D721Med (cell line): ENCODE results near the gene RASL11B.

ENCODE experiments used
- DNase-seq: peaks from one replicate; pipeline ENCODE4 v3.0.0; 2011; ENCODE audit warnings: low spot score; ENCODE audit not compliant: insufficient read length
- FAIRE-seq: peaks from 2 replicates; lab custom pipeline; 2011; peaks lifted over from hg19 to GRCh38; lab: Jason Lieb, UNC
- CTCF ChIP-seq: IDR thresholded peaks from 2 replicates; pipeline ENCODE4 v1.5.1; 2012; ENCODE audit warnings: mild to moderate bottlenecking, control low read depth; ENCODE audit not compliant: insufficient read depth; ENCODE audit errors: missing control alignments

Gene RASL11B

GRCh38 chr4:52844596-52844995, 17.5 kb upstream of the RASL11B start:
- TF ChIP-seq CTCF: no peak
- no peak for FAIRE-seq

GRCh38 chr4:52846502-52846901, 15.6 kb upstream of the RASL11B start:
- no peak for FAIRE-seq
- TF ChIP-seq CTCF: no peak

More at GRCh38 chr4:52844596-52844995, 17.5 kb upstream of the RASL11B start:
- no peak for DNase-seq

GRCh38 chr4:52848254-52848653, 13.9 kb upstream of the RASL11B start:
- FAIRE-seq (no peak), DNase-seq (no peak)
- TF ChIP-seq CTCF: no peak

More at GRCh38 chr4:52846502-52846901, 15.6 kb upstream of the RASL11B start:
- no peak for DNase-seq

- FAIRE-seq (no peak), DNase-seq (no peak)
- TF ChIP-seq CTCF: no peak
Observed at GRCh38 chr4:52850406-52851124, 11.6 kb upstream of the RASL11B start.

GRCh38 chr4:52852041-52852440, 10.1 kb upstream of the RASL11B start:
- FAIRE-seq (no peak), DNase-seq (no peak)
- no peak for TF ChIP-seq CTCF

GRCh38 chr4:52852711-52853110, 9.4 kb upstream of the RASL11B start:
- FAIRE-seq: no peak
- no peak for TF ChIP-seq CTCF

GRCh38 chr4:52853351-52853750, 8.8 kb upstream of the RASL11B start:
- TF ChIP-seq CTCF: no peak
- FAIRE-seq (no peak), DNase-seq (no peak)

More at GRCh38 chr4:52852711-52853110, 9.4 kb upstream of the RASL11B start:
- no peak for DNase-seq
